Loucy (cell line): ENCODE results near the gene PDE11A.

Experiments used
- H2AFZ ChIP-seq: fragments of 200-600 bp; sonication (generic); 2 replicates; pipeline ENCODE4 v1.6.0; 2016; ENCODE audit warnings: antibody characterized with exemption, mild to moderate bottlenecking, low read length, moderate library complexity
- H3F3A ChIP-seq: fragments of 200-600 bp; 2 replicates; pipeline ENCODE4 v1.6.0; 2016; ENCODE audit warnings: antibody characterized with exemption, low read depth, mild to moderate bottlenecking
- H3K27me3 ChIP-seq: fragments of 200-600 bp; sonication (generic); 2 replicates; pipeline ENCODE4 v1.6.1; 2014; ENCODE audit warnings: low read length, mild to moderate bottlenecking; ENCODE audit not compliant: insufficient read depth, poor library complexity, severe bottlenecking
- H3K36me3 ChIP-seq: fragments of 200-600 bp; sonication (generic); 2 replicates; pipeline ENCODE4 v1.6.1; 2016; ENCODE audit warnings: low read length; ENCODE audit not compliant: insufficient read depth
- H3K4me1 ChIP-seq: fragments of 200-600 bp; sonication (generic); 2 replicates; pipeline ENCODE4 v1.5.1; 2014; ENCODE audit warnings: low read length, mild to moderate bottlenecking; ENCODE audit not compliant: insufficient read depth, poor library complexity, severe bottlenecking
- H3K4me2 ChIP-seq: fragments of 200-600 bp; sonication (generic); 2 replicates; pipeline ENCODE4 v1.6.0; 2014; ENCODE audit warnings: antibody characterized with exemption, low read length, low read depth, mild to moderate bottlenecking; ENCODE audit not compliant: poor library complexity, severe bottlenecking
- H3K4me3 ChIP-seq: fragments of 200-600 bp; sonication (generic); 2 replicates; pipeline ENCODE4 v1.5.1; 2014; ENCODE audit warnings: low read length, mild to moderate bottlenecking, mixed read lengths; ENCODE audit not compliant: poor library complexity, severe bottlenecking
- H3K79me2 ChIP-seq: fragments of 200-600 bp; sonication (generic); 2 replicates; pipeline ENCODE4 v1.6.1; 2014; ENCODE audit warnings: low read length; ENCODE audit not compliant: insufficient read depth
- H3K9ac ChIP-seq: fragments of 200-600 bp; sonication (generic); 2 replicates; pipeline ENCODE4 v1.6.0; 2014; ENCODE audit warnings: mild to moderate bottlenecking, low read depth, low read length, moderate library complexity; ENCODE audit not compliant: poor library complexity, severe bottlenecking
- H3K9me2 ChIP-seq: fragments of 200-600 bp; sonication (generic); replicated peaks from 2 replicates; pipeline ENCODE4 v1.6.1; 2016; ENCODE audit warnings: low read depth, low read length, mixed read lengths
- H3K9me3 ChIP-seq: fragments of 200-600 bp; sonication (generic); 2 replicates; pipeline ENCODE4 v1.6.1; 2014; ENCODE audit warnings: mild to moderate bottlenecking, antibody characterized with exemption, low read length, low read depth; ENCODE audit not compliant: insufficient read depth
- H4K20me1 ChIP-seq: fragments of 200-600 bp; sonication (generic); 2 replicates; pipeline ENCODE4 v1.6.0; 2014; ENCODE audit warnings: antibody characterized with exemption, low read length, mild to moderate bottlenecking; ENCODE audit not compliant: insufficient read depth, poor library complexity, severe bottlenecking
- CTCF ChIP-seq: fragments of 200-600 bp; sonication (generic); conservative IDR thresholded peaks from 2 replicates; pipeline ENCODE4 v1.5.1; 2014; ENCODE audit warnings: mild to moderate bottlenecking, antibody characterized with exemption, low read length
- EZH2phosphoT487 ChIP-seq: fragments of 200-600 bp; IDR thresholded peaks from 2 replicates; pipeline ENCODE4 v1.6.1; 2018; ENCODE audit warnings: antibody characterized with exemption, mild to moderate bottlenecking, moderate library complexity, borderline replicate concordance

PDE11A gene

GRCh38 chr2:178016612-178017011 lies 56.0 kb downstream of the PDE11A start:
- H3K4me1 ChIP-seq = no peaks in the 10 kb centered on the region
- no peaks in the 10 kb centered on the region for H3K9me3 ChIP-seq
- no peaks in the 10 kb centered on the region for H3K36me3 ChIP-seq
- H4K20me1 ChIP-seq = no peaks in the 10 kb centered on the region
- no peak overlapping the region for H3K4me3 ChIP-seq
- no peaks in the 10 kb centered on the region for H3K27me3 ChIP-seq
- no peak overlapping the region for H3K9ac ChIP-seq
- no peaks in the 10 kb centered on the region for H3F3A ChIP-seq
- no peak overlapping the region for H2AFZ ChIP-seq
- no peak for TF ChIP-seq CTCF
- TF ChIP-seq EZH2phosphoT487 = no peak
- no peak overlapping the region for H3K4me2 ChIP-seq
- no peaks in the 10 kb centered on the region for H3K79me2 ChIP-seq
- H3K9me2 ChIP-seq = no peaks in the 10 kb centered on the region

- H3K79me2 ChIP-seq = no peaks in the 10 kb centered on the region
- no peaks in the 10 kb centered on the region for H3K9me3 ChIP-seq
- H3K9me2 ChIP-seq = no peaks in the 10 kb centered on the region
- H3K4me2 ChIP-seq = no peak overlapping the region
- no peaks in the 10 kb centered on the region for H4K20me1 ChIP-seq
- no peak overlapping the region for H3K9ac ChIP-seq
- H3K4me1 ChIP-seq = no peaks in the 10 kb centered on the region
- no peaks in the 10 kb centered on the region for H3K36me3 ChIP-seq
- H3F3A ChIP-seq = no peaks in the 10 kb centered on the region
- H3K4me3 ChIP-seq = no peak overlapping the region
- no peaks in the 10 kb centered on the region for H3K27me3 ChIP-seq
- TF ChIP-seq EZH2phosphoT487 (no peak), CTCF (no peak)
- H2AFZ ChIP-seq = no peak overlapping the region
Measured at GRCh38 chr2:178012639-178013038, 59.9 kb downstream of the PDE11A start.

GRCh38 chr2:178009813-178010212 lies 62.8 kb downstream of the PDE11A start:
- H3K79me2 ChIP-seq = no peaks in the 10 kb centered on the region
- H3K9me2 ChIP-seq = no peaks in the 10 kb centered on the region
- no peak overlapping the region for H3K9ac ChIP-seq
- no peaks in the 10 kb centered on the region for H4K20me1 ChIP-seq
- TF ChIP-seq EZH2phosphoT487 (no peak), CTCF (no peak)
- H3F3A ChIP-seq = no peaks in the 10 kb centered on the region
- no peak overlapping the region for H2AFZ ChIP-seq
- H3K27me3 ChIP-seq = no peaks in the 10 kb centered on the region
- H3K4me3 ChIP-seq = no peak overlapping the region
- H3K9me3 ChIP-seq = no peaks in the 10 kb centered on the region
- no peaks in the 10 kb centered on the region for H3K36me3 ChIP-seq
- no peak overlapping the region for H3K4me2 ChIP-seq
- no peaks in the 10 kb centered on the region for H3K4me1 ChIP-seq
